ENCODE results near the gene KRTCAP2.
"Not testable (repeated sequence)": the region's sequence is repeated elsewhere in the genome, so short reads cannot be mapped to it uniquely, and the experiment has no call there.

The KRTCAP2 gene

GRCh38 chr1:155191904-155192303, 18.8 kb upstream of the KRTCAP2 start:
- no peak overlapping the region for H3K4me3 ChIP-seq (ENCODE audit: low read depth, low read length)

DNA sequence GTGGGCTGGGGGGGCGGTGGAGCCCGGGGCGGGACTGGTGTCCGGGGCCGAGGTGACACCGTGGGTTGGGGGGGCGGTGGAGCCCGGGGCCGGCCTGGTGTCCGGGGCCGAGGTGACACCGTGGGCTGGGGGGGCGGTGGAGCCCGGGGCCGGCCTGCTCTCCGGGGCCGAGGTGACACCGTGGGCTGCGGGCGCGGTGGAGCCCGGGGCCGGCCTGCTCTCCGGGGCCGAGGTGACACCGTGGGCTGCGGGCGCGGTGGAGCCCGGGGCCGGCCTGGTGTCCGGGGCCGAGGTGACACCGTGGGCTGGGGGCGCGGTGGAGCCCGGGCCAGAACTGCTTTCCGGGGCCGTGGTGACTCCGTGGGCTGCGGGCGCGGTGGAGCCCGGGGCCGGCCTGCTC, 16.8 kb upstream of the KRTCAP2 start:
- H3K4me3 ChIP-seq (ENCODE audit: low read depth, low read length); DNase-seq (ENCODE audit: low read depth): not testable (repeated sequence)

More at GRCh38 chr1:155191904-155192303, 18.8 kb upstream of the KRTCAP2 start:
- TF ChIP-seq, protein P1, sequence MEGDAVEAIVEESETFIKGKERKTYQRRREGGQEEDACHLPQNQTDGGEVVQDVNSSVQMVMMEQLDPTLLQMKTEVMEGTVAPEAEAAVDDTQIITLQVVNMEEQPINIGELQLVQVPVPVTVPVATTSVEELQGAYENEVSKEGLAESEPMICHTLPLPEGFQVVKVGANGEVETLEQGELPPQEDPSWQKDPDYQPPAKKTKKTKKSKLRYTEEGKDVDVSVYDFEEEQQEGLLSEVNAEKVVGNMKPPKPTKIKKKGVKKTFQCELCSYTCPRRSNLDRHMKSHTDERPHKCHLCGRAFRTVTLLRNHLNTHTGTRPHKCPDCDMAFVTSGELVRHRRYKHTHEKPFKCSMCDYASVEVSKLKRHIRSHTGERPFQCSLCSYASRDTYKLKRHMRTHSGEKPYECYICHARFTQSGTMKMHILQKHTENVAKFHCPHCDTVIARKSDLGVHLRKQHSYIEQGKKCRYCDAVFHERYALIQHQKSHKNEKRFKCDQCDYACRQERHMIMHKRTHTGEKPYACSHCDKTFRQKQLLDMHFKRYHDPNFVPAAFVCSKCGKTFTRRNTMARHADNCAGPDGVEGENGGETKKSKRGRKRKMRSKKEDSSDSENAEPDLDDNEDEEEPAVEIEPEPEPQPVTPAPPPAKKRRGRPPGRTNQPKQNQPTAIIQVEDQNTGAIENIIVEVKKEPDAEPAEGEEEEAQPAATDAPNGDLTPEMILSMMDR (conservative IDR thresholded peaks at IDR 0.05; ENCODE audit: low read depth, low read length) = no peak
- no peak for DNase-seq (ENCODE audit: low read depth)

DNA sequence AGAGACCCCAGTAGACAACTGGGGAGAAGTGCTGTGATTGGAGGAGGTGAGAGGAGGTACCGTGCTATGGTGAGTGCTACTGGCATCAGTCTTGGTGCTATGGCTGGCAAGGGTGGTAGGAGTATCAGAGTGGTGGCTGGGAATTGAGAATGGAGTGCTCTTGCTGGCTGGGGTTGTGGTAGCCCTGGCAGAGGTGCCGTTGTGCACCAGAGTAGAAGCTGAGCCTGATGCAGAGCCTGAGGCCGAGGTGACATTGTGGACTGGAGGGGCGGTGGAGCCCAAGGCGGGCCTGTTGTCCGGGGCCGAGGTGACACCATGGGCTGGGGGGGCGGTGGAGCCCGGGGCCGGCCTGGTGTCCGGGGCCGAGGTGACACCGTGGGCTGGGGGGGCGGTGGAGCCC, 15.2 kb upstream of the KRTCAP2 start:
- no peak for DNase-seq (ENCODE audit: low read depth)
- H3K4me3 ChIP-seq (ENCODE audit: low read depth, low read length) = no peak overlapping the region
- TF ChIP-seq, protein P1 (conservative IDR thresholded peaks at IDR 0.05; ENCODE audit: low read depth, low read length) = no peak

DNA sequence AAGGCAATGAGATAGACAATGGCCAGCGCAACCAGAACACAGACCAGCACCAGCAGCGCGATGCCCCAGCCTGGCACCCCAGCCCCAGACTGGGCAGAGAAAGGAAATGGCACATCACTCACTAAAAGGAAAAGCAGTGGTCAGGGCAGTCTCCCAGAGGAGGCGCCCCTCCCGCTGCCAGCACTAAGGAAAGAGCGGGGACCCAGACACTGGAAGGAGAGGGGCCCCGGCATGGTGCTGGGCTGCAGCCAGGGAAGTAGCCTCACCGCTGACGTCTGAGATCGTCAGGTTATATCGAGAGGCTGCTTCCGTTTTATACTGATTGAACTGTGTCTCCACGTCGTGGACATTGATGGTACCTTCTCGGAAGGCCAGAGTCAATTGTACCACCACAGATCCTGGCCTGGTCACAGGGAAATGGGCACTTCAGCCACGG, 14.4 kb upstream of the KRTCAP2 start:
- no peak for DNase-seq (ENCODE audit: low read depth)
- TF ChIP-seq, protein P1 (conservative IDR thresholded peaks at IDR 0.05; ENCODE audit: low read depth, low read length) = no peak
- H3K4me3 ChIP-seq (ENCODE audit: low read depth, low read length) = no peak overlapping the region

- TF ChIP-seq, protein P1 (conservative IDR thresholded peaks at IDR 0.05; ENCODE audit: low read depth, low read length) = no peak
- DNase-seq (ENCODE audit: low read depth) = no peak
- H3K4me3 ChIP-seq (ENCODE audit: low read depth, low read length) = no peak overlapping the region
Observed at GRCh38 chr1:155186794-155187455, 13.8 kb upstream of the KRTCAP2 start.

- no peak for DNase-seq (ENCODE audit: low read depth)
- TF ChIP-seq, protein P1 (conservative IDR thresholded peaks at IDR 0.05; ENCODE audit: low read depth, low read length) = no peak
- no peak overlapping the region for H3K4me3 ChIP-seq (ENCODE audit: low read depth, low read length)
Observed at GRCh38 chr1:155186067-155186793, 13.1 kb upstream of the KRTCAP2 start.

- TF ChIP-seq, protein P1 (conservative IDR thresholded peaks at IDR 0.05; ENCODE audit: low read depth, low read length) = no peak
- no peak overlapping the region for H3K4me3 ChIP-seq (ENCODE audit: low read depth, low read length)
- no peak for DNase-seq (ENCODE audit: low read depth)
Observed at GRCh38 chr1:155185783-155186066, 12.6 kb upstream of the KRTCAP2 start.
